ENCODE measurements around the gene OST4. TPM values are rescaled to one million over a fixed set of nuclear protein-coding genes. Genes with fewer than 3 reads are reported as not detected.
"Not testable (repeated sequence)": the region's sequence is repeated elsewhere in the genome, so short reads cannot be mapped to it uniquely, and the experiment has no call there.

Gene OST4
- total RNA-seq: 473 to 494 TPM (median 478 TPM) in 3 replicates
- long read RNA-seq, transcript OST4-201 (2 exons, 559 nt): minor isoform, 19 of 515 reads
- long read RNA-seq, transcript OST4-203 (3 exons, 561 nt): major isoform, 492 of 515 reads
- long read RNA-seq, partial matches to known transcripts: 2 of 515 reads
- long read RNA-seq, other reads (novel, unspliced or antisense): 2 of 515 reads

DNA sequence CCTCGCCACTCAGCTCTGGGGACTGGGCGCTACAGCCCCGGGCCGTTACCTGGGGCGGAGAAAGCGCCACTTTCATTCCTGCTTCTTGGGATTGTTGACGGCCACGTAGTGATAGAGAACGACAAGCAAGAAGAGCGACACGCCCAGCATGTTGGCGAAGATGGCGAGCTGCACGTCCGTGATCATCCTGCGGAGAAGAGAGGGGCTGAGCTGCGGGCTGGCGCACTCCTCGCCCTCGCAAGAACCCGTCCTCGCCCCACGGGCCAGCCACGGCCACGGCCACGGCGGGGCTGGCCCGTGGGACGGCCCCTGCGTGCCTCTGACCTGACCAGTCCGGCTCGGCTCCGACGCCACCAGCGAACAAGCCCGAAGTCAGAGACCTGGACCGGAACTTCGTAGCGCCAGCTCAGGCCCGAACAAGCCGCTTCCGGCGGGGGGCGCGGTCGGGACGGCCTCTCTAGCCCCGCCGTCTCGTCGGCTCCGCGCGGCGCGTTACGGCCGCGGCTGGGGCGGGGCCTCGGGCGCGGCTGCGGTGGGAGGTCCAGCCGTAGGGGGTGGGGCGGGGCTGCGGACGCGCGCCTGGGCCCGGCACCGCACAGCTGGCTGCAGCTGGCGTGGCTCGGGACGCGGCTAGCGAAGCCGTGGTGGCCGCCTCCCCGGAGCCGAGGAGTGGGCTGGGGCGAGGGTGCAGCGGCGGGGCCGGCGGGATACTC lies at the start of gene OST4:
Gene OST4 (minus strand): TSS at position 378 of the 713 bp plus-strand sequence.
- no peaks in the 10 kb centered on the region for H3K27me3 Mint-ChIP-seq (ENCODE audit: low read depth)
- peak within 1 kb of the TSS; percentile 94 for H3K27ac Mint-ChIP-seq (ENCODE audit: unreplicated experiment)
- H3K9me3 Mint-ChIP-seq (ENCODE audit: low read depth): no peaks in the 10 kb centered on the region
- H3K4me1 Mint-ChIP-seq (ENCODE audit: low read depth): peaks cover 70% of the 10 kb centered on the region
- peaks cover 13% of the 10 kb centered on the region for H3K36me3 Mint-ChIP-seq (ENCODE audit: low read depth)
- H3K4me3 Mint-ChIP-seq (ENCODE audit: unreplicated experiment): peak within 1 kb of the TSS; percentile 96
- TF ChIP-seq, protein P1, sequence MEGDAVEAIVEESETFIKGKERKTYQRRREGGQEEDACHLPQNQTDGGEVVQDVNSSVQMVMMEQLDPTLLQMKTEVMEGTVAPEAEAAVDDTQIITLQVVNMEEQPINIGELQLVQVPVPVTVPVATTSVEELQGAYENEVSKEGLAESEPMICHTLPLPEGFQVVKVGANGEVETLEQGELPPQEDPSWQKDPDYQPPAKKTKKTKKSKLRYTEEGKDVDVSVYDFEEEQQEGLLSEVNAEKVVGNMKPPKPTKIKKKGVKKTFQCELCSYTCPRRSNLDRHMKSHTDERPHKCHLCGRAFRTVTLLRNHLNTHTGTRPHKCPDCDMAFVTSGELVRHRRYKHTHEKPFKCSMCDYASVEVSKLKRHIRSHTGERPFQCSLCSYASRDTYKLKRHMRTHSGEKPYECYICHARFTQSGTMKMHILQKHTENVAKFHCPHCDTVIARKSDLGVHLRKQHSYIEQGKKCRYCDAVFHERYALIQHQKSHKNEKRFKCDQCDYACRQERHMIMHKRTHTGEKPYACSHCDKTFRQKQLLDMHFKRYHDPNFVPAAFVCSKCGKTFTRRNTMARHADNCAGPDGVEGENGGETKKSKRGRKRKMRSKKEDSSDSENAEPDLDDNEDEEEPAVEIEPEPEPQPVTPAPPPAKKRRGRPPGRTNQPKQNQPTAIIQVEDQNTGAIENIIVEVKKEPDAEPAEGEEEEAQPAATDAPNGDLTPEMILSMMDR (IDR thresholded peaks at IDR 0.05): peak; percentile 18
- DNase-seq (ENCODE audit: low spot score): peak; percentile 97

DNA sequence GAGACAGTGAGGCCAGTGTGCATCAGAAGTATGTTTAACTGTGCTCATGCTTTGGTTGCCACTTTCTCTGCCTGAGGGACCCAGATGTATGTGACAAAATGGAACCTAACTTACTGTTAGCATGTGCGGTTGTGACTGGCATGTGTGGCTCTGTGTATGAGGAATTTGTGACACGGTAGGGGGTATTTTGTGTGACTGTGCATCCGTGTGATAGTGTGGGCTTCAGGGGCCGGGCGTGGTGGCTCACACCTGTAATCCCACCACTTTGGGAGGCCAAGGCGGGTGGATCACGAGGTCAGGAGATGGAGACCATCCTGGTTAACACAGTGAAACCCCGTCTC lies 47.8 kb upstream of the OST4 start:
- H3K36me3 Mint-ChIP-seq (ENCODE audit: low read depth); H3K9me3 Mint-ChIP-seq (ENCODE audit: low read depth); H3K27ac Mint-ChIP-seq (ENCODE audit: unreplicated experiment); DNase-seq (ENCODE audit: low spot score): not testable (repeated sequence)
- H3K27me3 Mint-ChIP-seq (ENCODE audit: low read depth): peaks cover 16% of the 10 kb centered on the region
- H3K4me3 Mint-ChIP-seq (ENCODE audit: unreplicated experiment): peak overlapping the region; percentile 73
- peaks cover 18% of the 10 kb centered on the region for H3K4me1 Mint-ChIP-seq (ENCODE audit: low read depth)

DNA sequence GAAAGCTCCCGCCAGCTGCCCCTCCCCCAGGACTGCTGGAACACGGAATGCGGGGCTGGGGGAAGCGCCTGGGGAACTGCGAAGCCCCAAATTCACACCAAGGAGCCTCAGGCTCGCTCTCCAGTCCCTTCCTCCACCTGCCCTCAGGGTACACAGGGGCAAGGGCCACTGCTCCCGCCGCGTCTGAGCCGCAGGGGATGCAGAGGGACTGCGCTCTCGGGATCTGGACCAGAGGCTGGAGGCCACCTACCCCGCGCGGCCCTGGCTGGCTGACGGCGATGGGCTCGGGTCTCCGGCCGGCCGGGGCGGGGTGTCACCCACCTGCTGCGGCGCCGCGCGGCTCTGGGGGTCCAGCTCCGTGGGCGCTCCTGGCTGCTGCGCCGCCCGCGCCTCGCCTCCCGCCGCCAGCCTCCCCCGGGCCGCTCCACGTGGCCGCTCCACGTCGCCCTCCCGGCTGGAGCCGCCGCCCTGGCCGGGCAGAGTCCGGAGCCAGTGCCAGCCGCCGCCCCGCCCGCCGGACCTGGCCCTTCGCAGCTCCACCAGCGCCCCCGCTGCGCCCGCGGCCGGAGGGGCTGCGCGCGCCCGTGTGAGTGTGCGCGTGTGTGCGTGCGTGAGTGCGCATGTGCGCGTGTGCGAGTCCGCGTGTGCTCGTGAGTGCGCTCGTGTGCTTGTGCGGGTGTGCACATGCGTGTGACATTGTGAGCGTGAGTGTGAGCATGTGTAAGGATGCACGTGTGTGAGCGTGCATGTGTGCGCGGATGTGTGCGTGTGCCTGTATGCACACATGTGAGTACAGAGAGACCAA lies 47.3 kb upstream of the OST4 start, which contains the start of gene CGREF1:
Gene CGREF1 (minus strand): TSS at position 604 of the 805 bp plus-strand sequence. CDS start 14,762 bp downstream, outside the sequence.
- H3K36me3 Mint-ChIP-seq (ENCODE audit: low read depth): no peaks in the 10 kb centered on the region
- peak within 1 kb of the TSS; percentile 73 for H3K4me3 Mint-ChIP-seq (ENCODE audit: unreplicated experiment)
- no peak for DNase-seq (ENCODE audit: low spot score)
- peaks cover 16% of the 10 kb centered on the region for H3K4me1 Mint-ChIP-seq (ENCODE audit: low read depth)
- H3K9me3 Mint-ChIP-seq (ENCODE audit: low read depth): no peaks in the 10 kb centered on the region
- H3K27ac Mint-ChIP-seq (ENCODE audit: unreplicated experiment): no peak within 1 kb of the TSS
- TF ChIP-seq, protein P1 (IDR thresholded peaks at IDR 0.05): no peak
- H3K27me3 Mint-ChIP-seq (ENCODE audit: low read depth): peaks cover 16% of the 10 kb centered on the region

DNA sequence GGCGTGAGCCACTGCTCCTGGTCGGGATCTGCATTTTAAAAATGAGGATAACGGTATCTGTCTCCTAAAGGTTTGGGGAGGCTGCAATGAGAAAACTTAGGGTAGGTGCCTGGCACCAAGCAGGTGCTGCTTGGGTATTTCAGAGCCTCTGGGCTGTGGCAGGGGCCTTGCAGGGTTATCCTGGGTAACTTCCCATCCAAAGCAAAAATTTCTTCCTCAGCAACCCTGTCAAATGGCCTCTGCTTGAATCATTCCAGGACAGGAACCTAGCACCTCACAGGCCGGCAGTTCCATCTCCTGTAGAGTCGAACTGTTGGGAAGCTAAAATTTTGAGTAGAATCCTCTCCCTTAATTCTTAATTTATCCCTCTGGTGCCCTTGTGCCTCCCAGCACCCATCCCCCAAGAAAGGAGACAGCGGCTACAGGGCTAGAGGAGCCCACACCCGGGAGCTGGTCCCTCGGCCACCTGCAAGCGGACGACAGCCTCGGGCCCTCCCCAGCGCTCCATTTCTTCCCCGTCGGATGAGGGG lies 46.6 kb upstream of the OST4 start:
- peak overlapping the region; percentile 70 for H3K4me3 Mint-ChIP-seq (ENCODE audit: unreplicated experiment)
- TF ChIP-seq, protein P1 (IDR thresholded peaks at IDR 0.05): no peak
- no peak overlapping the region for H3K27ac Mint-ChIP-seq (ENCODE audit: unreplicated experiment)
- H3K4me1 Mint-ChIP-seq (ENCODE audit: low read depth): peaks cover 11% of the 10 kb centered on the region
- H3K27me3 Mint-ChIP-seq (ENCODE audit: low read depth): peaks cover 16% of the 10 kb centered on the region
- H3K36me3 Mint-ChIP-seq (ENCODE audit: low read depth): no peaks in the 10 kb centered on the region
- DNase-seq (ENCODE audit: low spot score): no peak
- no peaks in the 10 kb centered on the region for H3K9me3 Mint-ChIP-seq (ENCODE audit: low read depth)

DNA sequence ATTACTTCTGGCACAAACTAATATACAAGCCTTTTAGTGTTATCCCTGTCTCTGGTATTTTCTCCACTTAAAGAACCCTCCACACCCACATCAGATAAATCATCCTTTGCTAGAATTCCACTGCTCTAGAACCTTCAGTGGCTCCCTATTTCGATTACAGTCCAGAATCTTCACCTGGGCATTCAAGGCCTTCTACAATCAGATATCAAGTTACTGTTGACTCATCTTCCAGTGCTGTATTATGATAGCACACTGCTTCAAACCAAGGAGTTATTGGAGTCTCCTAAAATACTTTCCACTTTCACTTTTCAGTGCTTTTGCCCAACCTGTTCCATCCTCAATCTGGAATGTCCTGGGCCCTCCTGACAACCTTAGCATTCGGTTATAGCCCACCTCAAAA lies 44.1 kb upstream of the OST4 start:
- no peak overlapping the region for H3K27ac Mint-ChIP-seq (ENCODE audit: unreplicated experiment)
- no peaks in the 10 kb centered on the region for H3K36me3 Mint-ChIP-seq (ENCODE audit: low read depth)
- TF ChIP-seq, protein P1 (IDR thresholded peaks at IDR 0.05): no peak
- no peaks in the 10 kb centered on the region for H3K9me3 Mint-ChIP-seq (ENCODE audit: low read depth)
- H3K27me3 Mint-ChIP-seq (ENCODE audit: low read depth): peaks cover 14% of the 10 kb centered on the region
- no peak overlapping the region for H3K4me3 Mint-ChIP-seq (ENCODE audit: unreplicated experiment)
- H3K4me1 Mint-ChIP-seq (ENCODE audit: low read depth): peaks cover 10% of the 10 kb centered on the region
- DNase-seq (ENCODE audit: low spot score): no peak

DNA sequence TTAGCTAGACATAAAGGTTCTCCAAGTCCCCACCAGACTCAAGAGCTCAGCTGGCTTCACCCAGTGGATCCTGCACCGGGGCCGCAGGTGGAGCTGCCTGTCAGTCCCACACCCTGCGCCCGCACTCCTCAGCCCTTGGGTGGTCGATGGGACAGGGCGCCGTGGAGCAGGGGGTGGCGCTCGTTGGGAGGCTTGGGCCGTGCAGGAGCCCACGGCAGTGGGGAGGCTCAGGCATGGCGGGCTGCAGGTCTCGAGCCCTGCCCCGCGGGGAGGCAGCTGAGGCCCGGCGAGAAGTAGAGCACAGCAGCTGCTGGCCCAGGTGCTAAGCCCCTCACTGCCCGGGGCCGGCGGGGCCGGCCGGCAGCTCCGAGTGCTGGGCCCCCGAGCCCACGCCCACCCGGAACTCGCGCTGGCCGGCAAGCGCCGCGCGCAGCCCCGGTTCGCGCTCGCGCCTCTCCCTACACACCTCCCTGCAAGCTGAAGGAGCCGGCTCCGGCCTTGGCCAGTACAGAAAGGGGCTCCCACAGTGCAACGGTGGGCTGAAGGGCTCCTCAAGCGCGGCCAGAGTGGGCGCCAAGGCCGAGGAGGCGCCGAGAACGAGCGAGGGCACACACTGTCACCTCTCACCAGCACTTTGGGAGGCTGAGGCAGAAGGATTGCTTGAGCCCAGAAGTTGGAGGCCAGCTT lies 40.1 kb upstream of the OST4 start:
- not testable (repeated sequence) for DNase-seq (ENCODE audit: low spot score); H3K27me3 Mint-ChIP-seq (ENCODE audit: low read depth); H3K4me1 Mint-ChIP-seq (ENCODE audit: low read depth); H3K4me3 Mint-ChIP-seq (ENCODE audit: unreplicated experiment); H3K9me3 Mint-ChIP-seq (ENCODE audit: low read depth); H3K36me3 Mint-ChIP-seq (ENCODE audit: low read depth); H3K27ac Mint-ChIP-seq (ENCODE audit: unreplicated experiment)

DNA sequence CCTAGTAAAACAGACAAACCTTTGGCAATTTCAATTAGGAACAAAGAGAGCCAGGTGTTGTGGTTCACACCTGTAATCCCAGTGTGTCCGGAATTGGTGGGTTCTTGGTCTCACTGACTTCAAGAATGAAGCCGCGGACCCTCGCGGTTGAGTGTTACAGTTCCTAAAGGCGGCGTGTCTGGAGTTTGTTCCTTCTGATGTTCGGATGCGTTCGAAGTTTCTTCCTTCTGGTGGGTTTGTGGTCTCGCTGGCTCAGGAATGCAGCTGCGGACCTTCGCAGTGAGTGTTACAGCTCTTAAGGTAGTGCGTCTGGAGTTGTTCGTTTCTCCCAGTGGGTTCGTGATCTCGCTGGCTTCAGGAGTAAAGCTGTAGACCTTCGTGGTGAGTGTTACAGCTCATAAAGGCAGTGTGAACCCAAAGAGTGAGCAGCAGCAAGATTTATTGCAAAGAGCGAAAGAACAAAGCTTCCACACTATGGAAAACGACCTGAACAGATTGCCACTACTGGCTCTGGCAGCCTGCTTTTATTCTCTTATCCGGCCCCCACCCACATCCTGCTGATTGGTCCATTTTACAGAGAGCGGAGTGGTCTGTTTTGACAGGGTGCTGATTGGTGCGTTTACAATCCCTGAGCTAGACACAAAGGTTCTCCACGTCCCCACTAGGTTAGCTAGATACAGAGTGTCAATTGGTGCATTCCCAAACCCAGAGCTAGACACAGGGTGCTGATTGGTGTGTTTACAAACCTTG lies 39.3 kb upstream of the OST4 start:
- H3K4me1 Mint-ChIP-seq (ENCODE audit: low read depth); H3K36me3 Mint-ChIP-seq (ENCODE audit: low read depth); H3K27ac Mint-ChIP-seq (ENCODE audit: unreplicated experiment); H3K27me3 Mint-ChIP-seq (ENCODE audit: low read depth); H3K4me3 Mint-ChIP-seq (ENCODE audit: unreplicated experiment); DNase-seq (ENCODE audit: low spot score); H3K9me3 Mint-ChIP-seq (ENCODE audit: low read depth): not testable (repeated sequence)
